OCI-LY1 (cell line): ENCODE data around the gene CEACAM1.

Experiments used
- H2AFZ ChIP-seq: fragments of 200-600 bp; sonication (generic), shearing (Covaris generic); 2 replicates; pipeline ENCODE4 v1.6.0; 2014; ENCODE audit warnings: antibody characterized with exemption, mild to moderate bottlenecking, low read length
- H3F3A ChIP-seq: fragments of 200-600 bp; sonication (generic), shearing (Covaris generic); 2 replicates; pipeline ENCODE4 v1.6.0; 2014; ENCODE audit warnings: mild to moderate bottlenecking, antibody characterized with exemption, low read length, moderate library complexity; ENCODE audit not compliant: insufficient read depth
- H3K27ac ChIP-seq: fragments of 200-600 bp; sonication (generic); 2 replicates; pipeline ENCODE4 v1.5.1; 2014; ENCODE audit warnings: low read length, mixed run types, mild to moderate bottlenecking, low read depth; ENCODE audit not compliant: poor library complexity, severe bottlenecking
- H3K27me3 ChIP-seq: fragments of 200-600 bp; sonication (generic); 2 replicates; pipeline ENCODE4 v1.6.0; 2014; ENCODE audit warnings: antibody characterized with exemption, mild to moderate bottlenecking, low read length, moderate library complexity; ENCODE audit not compliant: insufficient read depth
- H3K36me3 ChIP-seq: fragments of 200-600 bp; sonication (generic); 2 replicates; pipeline ENCODE4 v1.6.1; 2014; ENCODE audit warnings: mild to moderate bottlenecking, antibody characterized with exemption, low read length, moderate library complexity, mixed read lengths; ENCODE audit not compliant: insufficient read depth
- H3K4me1 ChIP-seq: fragments of 200-600 bp; sonication (generic); 2 replicates; pipeline ENCODE4 v1.5.1; 2014; ENCODE audit warnings: mild to moderate bottlenecking, low read length, moderate library complexity; ENCODE audit not compliant: insufficient read depth, severe bottlenecking
- H3K4me2 ChIP-seq: fragments of 200-600 bp; sonication (generic), shearing (Covaris generic); 2 replicates; pipeline ENCODE4 v1.6.1; 2014; ENCODE audit warnings: low read length
- H3K4me3 ChIP-seq: fragments of 200-600 bp; sonication (generic); 2 replicates; pipeline ENCODE4 v1.5.1; 2014; ENCODE audit warnings: low read length, low read depth, mild to moderate bottlenecking, mixed read lengths; ENCODE audit not compliant: poor library complexity, severe bottlenecking
- H3K79me2 ChIP-seq: fragments of 200-600 bp; shearing (Covaris generic); 2 replicates; pipeline ENCODE4 v1.6.1; 2016; ENCODE audit warnings: mixed run types, low read length, mixed read lengths; ENCODE audit not compliant: insufficient read depth
- H3K9ac ChIP-seq: fragments of 200-600 bp; sonication (generic), shearing (Covaris generic); 2 replicates; pipeline ENCODE4 v1.6.1; 2014; ENCODE audit warnings: mild to moderate bottlenecking, low read length, mixed read lengths
- H3K9me2 ChIP-seq: fragments of 200-600 bp; sonication (generic), shearing (Covaris generic); 2 replicates; pipeline ENCODE4 v1.6.1; 2014; ENCODE audit warnings: low read depth, mild to moderate bottlenecking, low read length, mixed read lengths
- H3K9me3 ChIP-seq: fragments of 200-600 bp; shearing (Covaris generic); 2 replicates; pipeline ENCODE4 v1.6.1; 2014; ENCODE audit warnings: low read length, mixed read lengths
- H4K20me1 ChIP-seq: fragments of 200-600 bp; sonication (generic), shearing (Covaris generic); 2 replicates; pipeline ENCODE4 v1.6.0; 2016; ENCODE audit warnings: mild to moderate bottlenecking, low read length; ENCODE audit not compliant: insufficient read depth
- CTCF ChIP-seq: fragments of 200-600 bp; sonication (generic), shearing (Covaris generic); IDR thresholded peaks from 2 replicates; pipeline ENCODE4 v1.5.1; 2017; ENCODE audit warnings: mild to moderate bottlenecking, antibody characterized with exemption, low read length, moderate library complexity, mixed read lengths
- EZH2 ChIP-seq: fragments of 200-600 bp; sonication (generic), shearing (Covaris generic); IDR thresholded peaks from 2 replicates; pipeline ENCODE4 v1.8.0; 2017; ENCODE audit warnings: borderline replicate concordance, mixed run types, mild to moderate bottlenecking, antibody characterized with exemption, low read length, moderate library complexity, mixed read lengths

CEACAM1 gene

GRCh38 chr19:42531313-42531712, 3.0 kb upstream of the CEACAM1 start:
- no peaks in the 10 kb centered on the region for H3K79me2 ChIP-seq
- H3K4me3 ChIP-seq, result no peak overlapping the region
- H3K27ac ChIP-seq, result no peak overlapping the region
- H2AFZ ChIP-seq, result no peak overlapping the region
- TF ChIP-seq CTCF (no peak), EZH2 (no peak)
- no peak overlapping the region for H3K4me2 ChIP-seq
- no peaks in the 10 kb centered on the region for H3F3A ChIP-seq
- 0 out of 2 replicates have a peak, but pooled peaks cover 6% of the 10 kb centered on the region for H3K27me3 ChIP-seq
- H4K20me1 ChIP-seq, result no peaks in the 10 kb centered on the region
- H3K9ac ChIP-seq, result no peak overlapping the region
- H3K9me3 ChIP-seq, result no peaks in the 10 kb centered on the region
- no peaks in the 10 kb centered on the region for H3K9me2 ChIP-seq
- peaks cover 29% of the 10 kb centered on the region for H3K4me1 ChIP-seq
- no peaks in the 10 kb centered on the region for H3K36me3 ChIP-seq

- TF ChIP-seq CTCF, result peak; percentile 98
- TF ChIP-seq EZH2, result no peak
- H3K9ac ChIP-seq, result peak overlapping the region; percentile 61
- peak overlapping the region; percentile 58 for H3K4me3 ChIP-seq
- H3K9me2 ChIP-seq, result no peaks in the 10 kb centered on the region
- peak overlapping the region; percentile 61 for H3K4me2 ChIP-seq
- peaks cover 46% of the 10 kb centered on the region for H3K4me1 ChIP-seq
- peak overlapping the region; percentile 73 for H3K27ac ChIP-seq
- H2AFZ ChIP-seq, result no peak overlapping the region
- H3K36me3 ChIP-seq, result no peaks in the 10 kb centered on the region
- no peaks in the 10 kb centered on the region for H3F3A ChIP-seq
- 0 out of 2 replicates have a peak, but pooled peaks cover 5% of the 10 kb centered on the region for H3K27me3 ChIP-seq
- H3K9me3 ChIP-seq, result no peaks in the 10 kb centered on the region
- no peaks in the 10 kb centered on the region for H4K20me1 ChIP-seq
- no peaks in the 10 kb centered on the region for H3K79me2 ChIP-seq
These were observed 1.0 kb upstream of the CEACAM1 start for GRCh38 chr19:42529248-42529764.

- H4K20me1 ChIP-seq, result no peaks in the 10 kb centered on the region
- no peak overlapping the region for H3K4me3 ChIP-seq
- H3K27ac ChIP-seq, result no peak overlapping the region
- H3K79me2 ChIP-seq, result no peaks in the 10 kb centered on the region
- H2AFZ ChIP-seq, result no peak overlapping the region
- peaks cover 7% of the 10 kb centered on the region; the same call in 1 of the 2 replicates for H3K36me3 ChIP-seq
- no peak overlapping the region for H3K4me2 ChIP-seq
- H3K9me2 ChIP-seq, result no peaks in the 10 kb centered on the region
- TF ChIP-seq CTCF (no peak), EZH2 (no peak)
- H3K4me1 ChIP-seq, result peaks cover 56% of the 10 kb centered on the region
- H3K27me3 ChIP-seq, result no peaks in the 10 kb centered on the region
- no peaks in the 10 kb centered on the region for H3F3A ChIP-seq
- no peaks in the 10 kb centered on the region for H3K9me3 ChIP-seq
- no peak overlapping the region for H3K9ac ChIP-seq
These were observed 3.3 kb downstream of the CEACAM1 start for GRCh38 chr19:42524943-42525342.
